ENCODE results near the gene CHTF8. TPM values are rescaled to one million over a fixed set of nuclear protein-coding genes. Genes with fewer than 3 reads are reported as not detected.
A peak's percentile ranks its signal among the peaks of the same experiment; 100 is the strongest.

Gene CHTF8
- total and polyA plus RNA-seq, 12 donors = 17.2 to 80.6 (median 53.6) TPM

DNA sequence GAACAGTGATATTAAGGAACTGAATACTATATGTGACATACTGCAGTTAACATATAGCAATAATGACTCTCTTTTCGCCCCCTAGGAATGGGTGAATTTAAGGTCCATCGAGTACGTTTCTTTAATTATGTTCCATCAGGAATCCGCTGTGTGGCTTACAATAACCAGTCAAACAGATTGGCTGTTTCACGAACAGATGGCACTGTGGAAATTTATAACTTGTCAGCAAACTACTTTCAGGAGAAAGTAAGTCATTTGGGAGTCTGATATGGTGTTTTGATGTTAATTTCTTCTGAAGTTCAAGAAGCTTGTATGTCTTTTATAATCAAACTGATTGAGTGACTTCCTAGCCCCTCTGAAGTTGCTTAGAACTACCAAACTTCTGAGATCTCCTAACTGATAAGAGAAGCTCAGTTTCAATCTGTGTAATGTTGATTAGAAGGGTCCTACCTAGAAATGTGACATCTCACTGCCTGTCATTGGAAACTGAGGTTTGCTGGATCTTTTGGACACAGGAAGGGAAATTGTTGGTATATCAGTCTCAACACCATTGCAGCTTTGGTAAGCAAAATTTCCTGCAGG lies 1.1 kb upstream of the CHTF8 start:
- Histone ChIP-seq H3K4me3 (peak overlapping the region; percentile 54 to 99 (median 92)), H3K27me3 (no peaks in the 10 kb centered on the region), H3K9me3 (no peaks in the 10 kb centered on the region), H3K27ac (peak overlapping the region in 4 of 10 donors; percentile 92 to 97 (median 96)), H3K4me1 (peaks cover 4 to 36% (median 29%) of the 10 kb centered on the region in 9 donors), H3K36me3 (peaks cover 0 to 38% (median 10%) of the 10 kb centered on the region in 9 donors)
- WGBS, 2 donors = 42 to 50% methylated on average over 5 of the region's 5 CpGs
- no peak for DNase-seq
- TF ChIP-seq, protein P1, sequence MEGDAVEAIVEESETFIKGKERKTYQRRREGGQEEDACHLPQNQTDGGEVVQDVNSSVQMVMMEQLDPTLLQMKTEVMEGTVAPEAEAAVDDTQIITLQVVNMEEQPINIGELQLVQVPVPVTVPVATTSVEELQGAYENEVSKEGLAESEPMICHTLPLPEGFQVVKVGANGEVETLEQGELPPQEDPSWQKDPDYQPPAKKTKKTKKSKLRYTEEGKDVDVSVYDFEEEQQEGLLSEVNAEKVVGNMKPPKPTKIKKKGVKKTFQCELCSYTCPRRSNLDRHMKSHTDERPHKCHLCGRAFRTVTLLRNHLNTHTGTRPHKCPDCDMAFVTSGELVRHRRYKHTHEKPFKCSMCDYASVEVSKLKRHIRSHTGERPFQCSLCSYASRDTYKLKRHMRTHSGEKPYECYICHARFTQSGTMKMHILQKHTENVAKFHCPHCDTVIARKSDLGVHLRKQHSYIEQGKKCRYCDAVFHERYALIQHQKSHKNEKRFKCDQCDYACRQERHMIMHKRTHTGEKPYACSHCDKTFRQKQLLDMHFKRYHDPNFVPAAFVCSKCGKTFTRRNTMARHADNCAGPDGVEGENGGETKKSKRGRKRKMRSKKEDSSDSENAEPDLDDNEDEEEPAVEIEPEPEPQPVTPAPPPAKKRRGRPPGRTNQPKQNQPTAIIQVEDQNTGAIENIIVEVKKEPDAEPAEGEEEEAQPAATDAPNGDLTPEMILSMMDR (IDR thresholded peaks at IDR 0.05) = no peak
- ATAC-seq = no peak
- intact Hi-C loops (cut with DNase I) = loop anchor here in 1 of 10 donors (5.0 kb wide), 1 partner anchor 291 kb away; the partner anchor contains the start of gene TANGO6

DNA sequence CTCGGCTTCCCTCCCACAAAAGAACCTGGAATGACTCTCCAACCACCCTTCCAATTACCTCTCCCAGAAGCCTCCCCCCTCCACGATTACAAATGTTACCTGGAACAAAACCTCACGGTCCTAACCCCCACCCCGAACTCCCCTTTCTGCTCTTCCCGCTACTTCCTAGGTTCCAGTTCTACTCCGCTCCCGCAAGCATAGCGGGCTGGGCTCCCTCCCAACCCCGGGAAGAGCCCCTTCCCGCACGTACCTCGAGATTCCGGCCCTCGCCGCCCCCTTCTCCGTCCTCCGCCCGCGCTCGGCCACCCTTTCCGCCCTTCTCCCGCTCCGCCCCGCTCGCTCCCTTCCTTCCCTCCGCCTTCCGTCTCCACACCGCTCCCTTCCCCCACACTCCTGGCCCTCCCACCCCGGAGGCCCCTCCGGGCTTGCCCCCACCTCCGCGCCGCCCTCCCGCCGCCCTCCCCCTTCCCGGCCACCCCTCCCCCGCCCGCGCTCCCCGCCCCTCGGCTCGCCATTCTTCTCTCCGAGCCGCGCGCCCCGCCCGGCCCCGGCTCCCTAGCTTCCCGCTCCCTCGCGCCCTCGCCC lies 457 bp downstream of the CHTF8 start:
- peaks cover 4 to 39% (median 29%) of the 10 kb centered on the region in 9 donors for H3K4me1 ChIP-seq
- 0 to 1% methylated on average over 29 to 51 of the region's 53 CpGs for WGBS, 2 donors

DNA sequence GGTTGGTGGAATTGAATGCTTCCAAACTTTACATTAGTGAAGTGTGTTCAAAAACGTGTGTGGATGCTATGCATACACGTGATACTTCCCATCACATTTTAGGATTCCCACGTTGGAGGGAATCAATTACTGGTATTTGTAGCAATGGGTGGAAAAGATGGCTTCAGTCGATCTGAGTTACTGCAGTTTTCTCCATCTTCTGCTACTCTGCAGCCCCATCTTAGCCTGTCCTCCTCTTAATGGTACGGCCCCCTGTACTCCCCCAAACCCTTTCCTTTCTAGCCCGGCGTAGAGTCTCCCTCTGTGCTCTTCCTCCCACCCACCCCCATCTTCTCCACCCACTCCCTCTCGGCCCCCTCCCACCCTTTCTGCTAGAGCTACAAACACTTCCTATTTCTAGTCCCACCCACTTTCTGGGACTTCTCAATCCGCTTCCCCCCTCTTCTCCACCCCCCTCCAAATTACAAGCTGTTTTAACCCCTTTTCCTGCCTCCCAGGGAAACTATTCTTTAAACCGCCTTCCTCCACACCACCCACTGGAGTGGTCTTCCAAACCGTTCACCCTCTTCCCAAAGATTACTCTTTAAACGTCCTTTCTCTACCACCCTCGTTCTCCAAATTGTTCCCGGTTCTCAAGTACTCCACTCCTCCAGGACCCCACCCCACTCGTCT lies 1.1 kb downstream of the CHTF8 start:
- DNase-seq = peak in 1 of 2 donors; percentile 35
- H3K4me1 ChIP-seq = peaks cover 4 to 45% (median 35%) of the 10 kb centered on the region in 9 donors
- H3K9me3 ChIP-seq = no peaks in the 10 kb centered on the region
- peak overlapping the region in 9 of 10 donors; percentile 82 to 97 (median 92) for H3K27ac ChIP-seq
- ATAC-seq = peak in 7 of 8 donors; percentile 5 to 44 (median 36)
- peak overlapping the region; percentile 54 to 99 (median 92) for H3K4me3 ChIP-seq
- intact Hi-C loops (cut with DNase I) = loop anchor here in 1 of 10 donors (5.0 kb wide), 1 partner anchor 289 kb away; the partner anchor contains the start of gene TANGO6
- H3K36me3 ChIP-seq = peaks cover 0 to 33% (median 0%) of the 10 kb centered on the region in 9 donors
- TF ChIP-seq, protein P1 (IDR thresholded peaks at IDR 0.05) = no peak
- WGBS, 2 donors = 4 to 6% methylated on average over 15 of the region's 15 CpGs
- H3K27me3 ChIP-seq = no peaks in the 10 kb centered on the region

More for the DNA sequence above, 457 bp downstream of the CHTF8 start:
- H3K36me3 ChIP-seq = peaks cover 0 to 38% (median 0%) of the 10 kb centered on the region in 9 donors
- intact Hi-C loops (cut with DNase I) = loop anchor here in 1 of 10 donors (5.0 kb wide), 1 partner anchor 290 kb away; the partner anchor contains the start of gene TANGO6
- no peaks in the 10 kb centered on the region for H3K27me3 ChIP-seq
- TF ChIP-seq, protein P1 (IDR thresholded peaks at IDR 0.05) = no peak
- peak overlapping the region; percentile 54 to 99 (median 92) for H3K4me3 ChIP-seq
- peak overlapping the region; percentile 82 to 97 (median 92) for H3K27ac ChIP-seq
- H3K9me3 ChIP-seq = no peaks in the 10 kb centered on the region
- ATAC-seq = peak; percentile 77 to 91 (median 81)
- peak; percentile 78 to 83 for DNase-seq

DNA sequence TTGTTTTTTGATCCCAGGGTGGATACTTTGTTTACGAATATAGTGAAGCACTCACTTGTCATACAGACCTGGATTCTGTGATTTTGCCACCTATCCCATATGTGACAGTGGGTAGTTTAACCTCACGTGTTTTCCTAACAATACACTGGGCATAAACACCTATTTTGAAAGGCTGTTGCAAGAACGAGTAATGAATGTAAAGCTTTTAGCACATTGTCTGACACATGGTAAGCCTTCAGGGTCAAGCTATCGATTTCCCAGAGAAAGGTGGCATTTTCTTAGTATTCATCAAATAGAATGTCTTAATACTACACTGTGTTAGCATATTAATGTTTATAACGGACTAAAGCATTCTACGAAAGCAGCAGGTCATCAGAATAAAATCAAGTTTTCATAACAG lies 1.9 kb downstream of the CHTF8 start:
- H3K27me3 ChIP-seq = no peaks in the 10 kb centered on the region
- ATAC-seq (no peak), DNase-seq (no peak)
- intact Hi-C loops (cut with DNase I) = loop anchor here in 1 of 10 donors (5.0 kb wide), 1 partner anchor 288 kb away; the partner anchor contains the start of gene TANGO6
- peaks cover 4 to 53% (median 42%) of the 10 kb centered on the region in 9 donors for H3K4me1 ChIP-seq
- no peaks in the 10 kb centered on the region for H3K9me3 ChIP-seq
- WGBS, 2 donors = 67 to 72% methylated on average over 6 of the region's 6 CpGs
- TF ChIP-seq, protein P1 (IDR thresholded peaks at IDR 0.05) = no peak
- peaks cover 0 to 29% (median 0%) of the 10 kb centered on the region in 9 donors for H3K36me3 ChIP-seq
- H3K4me3 ChIP-seq = peak overlapping the region in 2 of 10 donors; percentile 80 to 99
- H3K27ac ChIP-seq = peak overlapping the region in 3 of 10 donors; percentile 92 to 95 (median 92)
